ENCODE results near the gene METTL24.
A peak's percentile ranks its signal among the peaks of the same experiment; 100 is the strongest.

METTL24 gene

DNA sequence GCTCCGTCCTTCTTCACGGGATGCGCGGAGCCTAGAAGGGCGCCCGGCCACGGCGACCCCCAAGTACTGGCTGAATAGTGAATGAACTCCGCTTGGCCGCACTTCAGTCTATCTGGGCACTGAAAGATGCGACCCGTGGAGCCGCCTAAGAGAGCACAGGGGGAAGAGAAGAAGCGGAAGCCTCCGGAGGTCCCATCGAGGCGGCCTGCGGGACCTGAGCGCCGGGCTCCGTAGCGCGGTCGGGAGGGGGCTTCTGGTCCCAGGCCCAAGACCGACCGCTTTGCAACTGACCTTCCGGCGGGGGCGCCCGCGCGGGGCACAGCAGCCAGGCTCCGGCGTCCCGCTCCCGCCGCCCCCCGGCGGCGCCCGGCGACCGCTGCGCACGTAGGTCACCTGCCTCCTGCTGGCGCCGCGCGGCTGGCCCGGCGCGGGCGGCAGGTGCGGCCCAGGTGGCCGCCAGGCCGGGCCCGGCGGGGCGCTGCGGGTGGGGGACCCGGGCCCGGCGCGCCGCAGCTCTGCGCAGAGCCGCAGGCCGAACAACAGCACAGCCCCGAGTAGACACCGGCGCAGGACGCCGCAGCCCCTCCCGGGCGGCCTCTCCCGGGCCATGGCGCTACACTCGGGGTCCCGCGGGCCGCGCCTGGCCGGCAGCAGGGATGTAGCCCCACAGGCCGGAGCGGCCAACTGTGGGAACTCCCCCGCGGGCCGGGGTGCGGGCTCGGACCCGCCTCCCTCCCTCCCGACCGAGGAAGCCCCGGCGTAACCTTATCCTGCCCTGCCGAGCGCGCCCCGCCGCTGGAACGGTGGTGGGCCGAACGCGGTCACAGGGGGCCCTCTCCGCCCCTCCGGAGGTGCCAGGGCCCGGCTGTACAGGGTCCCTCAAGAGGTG, at the start of gene METTL24:
TSS of gene METTL24 (minus strand) at position 686 of the 889 bp plus-strand sequence. CDS start at position 609, 77 bp downstream.
- H3K4me3 ChIP-seq (ENCODE audit: low read depth, low read length) = peak within 1 kb of the TSS; percentile 38
- DNase-seq (ENCODE audit: low read depth) = no peak

- H3K4me3 ChIP-seq (ENCODE audit: low read depth, low read length) = no peak overlapping the region
- no peak for DNase-seq (ENCODE audit: low read depth)
These were observed 46.5 kb upstream of the METTL24 start for GRCh38 chr6:110404607-110405006.

- DNase-seq (ENCODE audit: low read depth) = no peak
- no peak overlapping the region for H3K4me3 ChIP-seq (ENCODE audit: low read depth, low read length)
These were observed 43.5 kb upstream of the METTL24 start for GRCh38 chr6:110401585-110402176.

DNA sequence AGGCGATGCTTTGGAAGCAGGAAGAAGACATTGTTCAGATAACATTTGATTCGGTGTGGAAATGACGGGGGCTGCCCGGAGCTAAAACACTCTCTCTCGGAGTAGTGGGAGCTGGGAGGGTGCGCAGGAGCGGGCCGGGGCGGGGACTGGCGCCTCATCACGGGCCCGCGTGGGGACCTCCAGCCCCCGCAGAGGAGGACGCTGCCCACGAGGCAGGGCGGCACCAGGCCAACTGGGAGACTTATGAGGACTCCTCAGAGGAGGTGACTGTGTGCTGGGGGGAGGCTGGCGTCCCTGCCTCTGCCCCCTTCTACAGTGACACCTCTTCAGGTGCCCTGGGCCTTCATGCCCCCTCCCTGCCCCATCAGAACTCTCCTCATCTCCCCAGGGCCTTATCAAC, 42.1 kb upstream of the METTL24 start:
- H3K4me3 ChIP-seq (ENCODE audit: low read depth, low read length) = no peak overlapping the region
- no peak for DNase-seq (ENCODE audit: low read depth)

DNA sequence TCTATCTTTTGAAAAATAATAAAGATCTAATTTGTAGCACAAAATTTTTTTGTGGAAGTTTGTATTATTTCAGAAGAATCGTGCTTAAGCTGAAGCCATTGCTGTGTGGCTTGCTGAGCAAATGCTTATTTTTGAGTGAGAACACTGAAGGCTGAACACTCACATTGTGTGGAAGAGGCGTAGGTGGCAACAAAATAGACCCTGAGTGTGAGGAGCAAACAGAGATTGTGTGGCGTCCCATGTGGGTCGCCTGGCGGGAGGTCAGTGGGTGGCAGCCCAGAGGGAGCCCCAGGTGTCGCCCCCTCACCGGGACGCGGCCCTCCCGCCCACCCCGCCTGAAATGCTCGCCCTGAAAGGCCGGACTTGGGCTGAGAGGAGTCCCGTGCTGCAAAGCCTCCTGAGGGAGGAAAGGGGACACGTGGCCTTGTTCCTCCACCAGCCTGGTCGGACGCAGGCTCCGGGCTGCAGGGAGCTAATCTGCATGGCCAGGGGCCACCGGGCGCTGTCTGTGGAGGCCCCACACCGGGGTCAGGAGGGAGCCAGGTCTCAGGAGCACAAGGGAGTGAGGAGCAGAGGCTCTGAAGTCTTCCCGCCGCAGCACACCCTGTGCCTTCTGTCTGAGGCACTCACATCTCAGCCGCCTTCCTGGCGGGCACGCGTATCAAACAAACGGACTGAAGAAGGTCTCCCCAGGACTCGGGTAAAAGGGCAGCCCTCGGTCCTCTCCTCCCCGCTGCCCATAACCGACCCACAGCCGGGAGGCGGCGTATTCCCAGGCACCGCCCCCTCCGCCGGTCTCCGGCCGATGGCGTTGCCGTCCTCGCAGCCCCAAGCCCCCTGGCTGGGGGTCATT, 41.3 kb upstream of the METTL24 start:
- DNase-seq (ENCODE audit: low read depth) = no peak
- peak overlapping the region; percentile 13 for H3K4me3 ChIP-seq (ENCODE audit: low read depth, low read length)

- DNase-seq (ENCODE audit: low read depth) = no peak
- H3K4me3 ChIP-seq (ENCODE audit: low read depth, low read length) = no peak overlapping the region
These were observed 40.6 kb upstream of the METTL24 start for GRCh38 chr6:110398778-110399177.

- H3K4me3 ChIP-seq (ENCODE audit: low read depth, low read length) = no peak overlapping the region
- no peak for DNase-seq (ENCODE audit: low read depth)
These were observed 37.1 kb upstream of the METTL24 start for GRCh38 chr6:110395221-110395620.

DNA sequence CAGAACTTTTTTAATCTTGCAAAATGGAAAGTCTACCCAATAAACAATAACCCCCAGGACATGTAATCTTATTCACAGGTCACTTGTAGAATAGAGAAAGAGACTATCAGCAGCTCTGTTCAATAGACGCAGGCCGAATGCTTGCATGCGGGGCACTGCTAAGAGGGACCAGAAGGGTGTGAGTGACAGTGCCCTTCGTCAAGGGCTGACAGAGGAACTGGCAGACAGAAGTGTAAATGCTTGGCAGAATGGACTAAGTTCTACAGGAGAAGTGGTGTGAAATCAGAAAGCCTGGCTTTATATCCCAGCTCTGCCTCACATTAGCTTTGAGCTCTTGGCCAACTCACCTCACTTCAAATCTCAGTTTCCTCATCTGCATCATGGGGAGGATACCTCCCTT, 36.3 kb upstream of the METTL24 start:
- no peak for DNase-seq (ENCODE audit: low read depth)
- H3K4me3 ChIP-seq (ENCODE audit: low read depth, low read length) = no peak overlapping the region

GRCh38 chr6:110392727-110393126, 34.6 kb upstream of the METTL24 start:
- DNase-seq (ENCODE audit: low read depth) = no peak

GRCh38 chr6:110390404-110390803, 32.3 kb upstream of the METTL24 start:
- no peak overlapping the region for H3K4me3 ChIP-seq (ENCODE audit: low read depth, low read length)
- DNase-seq (ENCODE audit: low read depth) = no peak

More at GRCh38 chr6:110392727-110393126, 34.6 kb upstream of the METTL24 start:
- no peak overlapping the region for H3K4me3 ChIP-seq (ENCODE audit: low read depth, low read length)

DNA sequence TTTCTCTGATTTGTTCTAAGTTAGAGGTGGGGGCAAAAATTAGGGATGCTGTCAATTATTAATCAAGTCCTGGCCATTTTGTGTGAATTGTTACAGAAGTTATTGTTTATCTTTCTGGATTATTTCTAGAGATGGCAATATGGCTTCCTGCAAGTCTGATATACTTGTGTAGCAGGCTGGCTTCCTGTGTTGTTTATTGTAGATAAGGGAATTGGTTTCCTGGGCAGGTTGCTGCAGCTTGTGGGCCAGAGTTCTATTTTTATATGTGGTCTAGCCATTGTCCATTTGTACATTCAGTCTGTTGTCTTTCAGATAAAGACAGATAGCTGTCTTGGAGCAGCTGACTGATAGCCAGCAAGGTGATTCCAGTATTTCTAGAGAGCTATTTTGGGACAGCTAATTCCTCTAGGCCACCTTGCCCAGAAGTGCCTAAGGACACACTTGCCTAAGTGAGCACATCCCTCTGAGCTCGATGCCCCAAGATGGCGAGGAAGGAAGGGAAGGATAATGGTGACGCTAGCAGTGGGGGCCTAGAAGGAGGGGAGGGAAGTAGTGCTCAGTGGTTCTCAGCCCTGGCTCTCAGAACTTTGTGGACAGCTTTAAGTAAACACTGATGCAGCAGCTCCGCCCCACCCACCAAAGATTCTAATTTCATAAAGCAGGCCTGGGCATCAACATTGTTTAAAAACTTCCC, 31.7 kb upstream of the METTL24 start:
- no peak for DNase-seq (ENCODE audit: low read depth)
- H3K4me3 ChIP-seq (ENCODE audit: low read depth, low read length) = no peak overlapping the region

GRCh38 chr6:110387986-110388385, 29.8 kb upstream of the METTL24 start:
- no peak overlapping the region for H3K4me3 ChIP-seq (ENCODE audit: low read depth, low read length)
- no peak for DNase-seq (ENCODE audit: low read depth)

- H3K4me3 ChIP-seq (ENCODE audit: low read depth, low read length) = no peak overlapping the region
- DNase-seq (ENCODE audit: low read depth) = no peak
These were observed 27.3 kb upstream of the METTL24 start for GRCh38 chr6:110385458-110385863.

DNA sequence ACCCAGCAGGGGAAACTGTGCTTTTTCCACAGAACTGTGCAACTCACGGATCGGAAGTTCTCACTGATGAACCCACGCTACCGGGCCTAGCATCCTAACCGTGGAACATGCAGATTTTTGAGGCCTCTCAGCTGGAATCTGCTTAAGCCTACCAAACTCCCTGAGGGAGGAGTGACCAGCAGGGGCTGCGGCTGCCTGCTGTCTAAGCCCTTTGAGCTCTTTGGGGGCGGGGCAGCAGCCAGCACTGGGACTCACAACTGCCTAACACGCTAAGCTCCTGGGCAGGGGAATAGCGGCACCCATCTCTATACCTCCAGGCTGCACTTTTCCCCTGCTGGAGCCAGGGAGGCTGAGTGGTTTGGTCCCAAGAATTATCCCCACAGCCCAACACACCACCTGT, 20.4 kb upstream of the METTL24 start:
- no peak for DNase-seq (ENCODE audit: low read depth)
- H3K4me3 ChIP-seq (ENCODE audit: low read depth, low read length) = no peak overlapping the region

- no peak overlapping the region for H3K4me3 ChIP-seq (ENCODE audit: low read depth, low read length)
- DNase-seq (ENCODE audit: low read depth) = no peak
These were observed 10.9 kb upstream of the METTL24 start for GRCh38 chr6:110369066-110369465.

- H3K4me3 ChIP-seq (ENCODE audit: low read depth, low read length) = no peak overlapping the region
- no peak for DNase-seq (ENCODE audit: low read depth)
These were observed 10.1 kb upstream of the METTL24 start for GRCh38 chr6:110368284-110368683.

DNA sequence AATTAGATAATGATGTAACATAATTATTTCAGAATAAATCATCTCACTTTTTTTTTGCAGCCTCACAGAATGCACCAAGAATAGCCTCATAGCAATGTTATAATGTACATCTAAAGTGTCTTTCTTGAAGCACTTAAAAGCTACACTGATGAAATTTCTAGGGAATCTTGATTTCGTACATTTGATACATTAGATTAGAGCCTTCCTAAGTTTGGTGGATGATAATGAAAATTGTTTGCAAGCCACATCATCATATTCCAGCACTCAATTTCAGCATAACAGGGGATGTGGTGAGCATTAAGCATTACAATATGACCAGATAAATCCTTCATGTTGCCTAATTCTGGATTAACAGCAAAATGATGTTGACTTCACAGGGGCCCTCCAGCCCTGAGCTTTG, 9.7 kb upstream of the METTL24 start:
- H3K4me3 ChIP-seq (ENCODE audit: low read depth, low read length) = no peak overlapping the region
- no peak for DNase-seq (ENCODE audit: low read depth)

DNA sequence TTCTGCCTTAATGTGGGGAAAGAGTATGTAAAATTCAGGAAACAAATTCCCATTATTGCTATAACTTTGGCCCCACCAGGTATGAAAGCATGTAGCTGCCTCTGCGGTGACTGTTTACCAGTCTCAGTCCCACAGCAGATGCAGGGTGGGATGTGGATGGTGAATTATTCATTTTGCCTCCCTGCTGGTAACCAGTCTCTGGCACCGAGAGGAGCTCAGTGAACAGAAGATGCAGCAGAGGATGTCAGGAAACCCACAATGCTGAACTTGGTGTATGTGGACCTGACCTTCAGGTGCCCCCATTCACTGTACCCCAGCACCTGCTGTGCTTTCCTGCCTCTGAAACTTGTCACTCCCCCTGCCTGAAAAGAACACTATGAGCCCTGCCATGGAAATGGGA, 8.8 kb upstream of the METTL24 start:
- no peak overlapping the region for H3K4me3 ChIP-seq (ENCODE audit: low read depth, low read length)
- no peak for DNase-seq (ENCODE audit: low read depth)

- no peak overlapping the region for H3K4me3 ChIP-seq (ENCODE audit: low read depth, low read length)
- DNase-seq (ENCODE audit: low read depth) = no peak
These were observed 8.1 kb upstream of the METTL24 start for GRCh38 chr6:110366256-110366655.
